Uterus (tissue), 2 donors: Measurements from ENCODE around the gene DIAPH2.

Source experiments
- CTCF ChIP-seq, 4 experiments: fragments of 200-600 bp in 2 of 4; fragments of 450-650 bp in 2 of 4; sonication (generic) in 2 of 4; IDR thresholded peaks; one replicate each; pipeline ENCODE4 v1.5.1; 2016 to 2019; ENCODE audit warnings: antibody characterized with exemption in 4 of 4, mild to moderate bottlenecking in 2 of 4, moderate library complexity in 1 of 4
- POLR2A ChIP-seq, 2 donors: fragments of 450-650 bp; IDR thresholded peaks; one replicate each; pipeline ENCODE4 v1.6.1; 2016; ENCODE audit warnings: antibody characterized with exemption in 2 of 2, mild to moderate bottlenecking in 1 of 2, moderate library complexity in 1 of 2

- TF ChIP-seq POLR2A (IDR thresholded peaks at IDR 0.05) (no peak), CTCF (IDR thresholded peaks at IDR 0.05) (no peak)
These were observed 599.9 kb downstream of the DIAPH2 start for GRCh38 chrX:97284531-97284930.
